D341Med (cell line): Measurements from ENCODE around the gene OR2L3.
"Not testable (repeated sequence)": the region's sequence is repeated elsewhere in the genome, so short reads cannot be mapped to it uniquely, and the experiment has no call there.

Source experiments
- DNase-seq: peaks from one replicate; pipeline ENCODE4 v3.0.0; 2012; ENCODE audit warnings: low spot score

OR2L3 gene

GRCh38 chr1:248046536-248046935 lies at the start of gene OR2L3:
OR2L3 (plus strand) TSS chr1:248046836; CDS start chr1:248060682, 13,846 bp downstream.
- DNase-seq: no peak

GRCh38 chr1:247998811-247999210 lies 47.8 kb upstream of the OR2L3 start:
- DNase-seq: no peak

- no peak for DNase-seq
These were observed 46.5 kb upstream of the OR2L3 start for GRCh38 chr1:248000169-248000568.

- DNase-seq: no peak
These were observed 38.9 kb upstream of the OR2L3 start for GRCh38 chr1:248007778-248008177.

- no peak for DNase-seq
These were observed 37.0 kb upstream of the OR2L3 start for GRCh38 chr1:248009681-248010080.

GRCh38 chr1:248013229-248013710 lies 33.4 kb upstream of the OR2L3 start, which contains the start of gene OR2L5:
OR2L5 (plus strand) TSS chr1:248013660; CDS start chr1:248021948, 8,288 bp downstream.
- no peak for DNase-seq

GRCh38 chr1:248015803-248016202 lies 30.8 kb upstream of the OR2L3 start:
- DNase-seq: no peak

GRCh38 chr1:248029770-248030169 lies 16.9 kb upstream of the OR2L3 start, which contains the start of gene OR2L2:
OR2L2 (plus strand) TSS chr1:248030070; CDS start chr1:248038268, 8,198 bp downstream.
- no peak for DNase-seq

- no peak for DNase-seq
These were observed 1.4 kb upstream of the OR2L3 start for GRCh38 chr1:248045209-248045608.

GRCh38 chr1:248047008-248047407 lies 372 bp downstream of the OR2L3 start:
- no peak for DNase-seq

GRCh38 chr1:248054671-248055070 lies 8.0 kb downstream of the OR2L3 start:
- DNase-seq: no peak

- no peak for DNase-seq
These were observed 8.6 kb downstream of the OR2L3 start for GRCh38 chr1:248055261-248055660.

GRCh38 chr1:248065071-248065470 lies 18.4 kb downstream of the OR2L3 start:
- no peak for DNase-seq

GRCh38 chr1:248065604-248066003 lies 19.0 kb downstream of the OR2L3 start:
- no peak for DNase-seq

- not testable (repeated sequence) for DNase-seq
These were observed 37.2 kb downstream of the OR2L3 start for GRCh38 chr1:248083864-248084263.

- no peak for DNase-seq
These were observed 48.2 kb downstream of the OR2L3 start, which contains the start of gene OR2L13 for GRCh38 chr1:248094884-248095283. OR2L13 (plus strand) TSS chr1:248095184; CDS start chr1:248099376, 4,192 bp downstream.

GRCh38 chr1:248098529-248098928 lies 51.9 kb downstream of the OR2L3 start:
- no peak for DNase-seq

- no peak for DNase-seq
These were observed 56.2 kb downstream of the OR2L3 start for GRCh38 chr1:248102847-248103246.

- no peak for DNase-seq
These were observed 64.5 kb downstream of the OR2L3 start for GRCh38 chr1:248111157-248111556.
